Activated CD4-positive, alpha-beta memory T cell treated with anti-CD3 and anti-CD28 coated beads for 36 hours (primary cell): ENCODE data around the gene LRRC26. TPM values are rescaled to one million over a fixed set of nuclear protein-coding genes. Genes with fewer than 3 reads are reported as not detected.
"Not testable (repeated sequence)": the region's sequence is repeated elsewhere in the genome, so short reads cannot be mapped to it uniquely, and the experiment has no call there.

Experiments used
- CTCF ChIA-PET: fragments of 350-600 bp; sonication (Branson Sonifier 250); formaldehyde crosslinking; loops from one replicate; lab custom pipeline; 2021; ENCODE audit warnings: antibody characterized with exemption, inconsistent platforms; lab: Charles Lee
- POLR2A ChIA-PET: fragments of 350-600 bp; sonication (Branson Sonifier 250); formaldehyde crosslinking; loops from one replicate; lab custom pipeline; 2021; ENCODE audit warnings: antibody characterized with exemption; lab: Charles Lee
- DNase-seq: peaks from one replicate; pipeline ENCODE4 v3.0.0-alpha.2; 2020
- H3K27ac Mint-ChIP-seq: one replicate; pipeline ENCODE4 v1.8.0; 2021; ENCODE audit warnings: mixed read lengths
- H3K27me3 Mint-ChIP-seq: one replicate; pipeline ENCODE4 v1.8.0; 2021; ENCODE audit warnings: mixed read lengths
- H3K36me3 Mint-ChIP-seq: one replicate; pipeline ENCODE4 v1.8.0; 2021; ENCODE audit warnings: mixed read lengths
- H3K4me1 Mint-ChIP-seq: one replicate; pipeline ENCODE4 v1.8.0; 2021; ENCODE audit warnings: low read depth, mixed read lengths
- H3K4me3 Mint-ChIP-seq: one replicate; pipeline ENCODE4 v1.8.0; 2021; ENCODE audit warnings: mild to moderate bottlenecking, mixed read lengths
- H3K9me3 Mint-ChIP-seq: one replicate; pipeline ENCODE4 v1.8.0; 2021; ENCODE audit warnings: mixed read lengths
- intact Hi-C: fragments of 100-400 bp; cut with micrococcal nuclease; formaldehyde crosslinking; loops from one replicate; pipeline ENCODE4 v1.15.1; 2023
- microRNA-seq: library from miRNA; unstranded; fragments of <30 nt; microRNA quantifications from one replicate; pipeline ENCODE4 v1.2.0, GENCODE V29; 2022; ENCODE audit warnings: borderline number of aligned reads, borderline microRNAs expressed, borderline replicate concordance
- total RNA-seq, 2 experiments: library from RNA; stranded (reverse); gene quantifications; one replicate each; pipeline ENCODE4 v1.2.3, GENCODE V29; 2021

The LRRC26 gene
- total RNA-seq, 2 experiments from 2014 or later = not detected

- CTCF ChIA-PET = interaction anchor here (0.9 to 2.4 kb wide), 4 partner anchors 27 to 104 kb away, joined by 3 to 5 read pairs (median 4); partner anchors contain the start of gene RNF224
- H3K27ac Mint-ChIP-seq, H3K4me3 Mint-ChIP-seq, H3K9me3 Mint-ChIP-seq, intact Hi-C loops, DNase-seq, H3K36me3 Mint-ChIP-seq, H3K27me3 Mint-ChIP-seq: not testable (repeated sequence)
- POLR2A ChIA-PET = interaction anchor here (1.1 kb wide), 1 partner anchor 8 kb away, joined by 3 read pairs; the partner anchor contains the start of gene DPP7
- H3K4me1 Mint-ChIP-seq = peaks cover 19% of the 10 kb centered on the region
These were observed 46.9 kb downstream of the LRRC26 start for GRCh38 chr9:137122796-137123467.

- H3K27ac Mint-ChIP-seq, DNase-seq, intact Hi-C loops, H3K9me3 Mint-ChIP-seq, POLR2A ChIA-PET, H3K27me3 Mint-ChIP-seq, H3K36me3 Mint-ChIP-seq, H3K4me3 Mint-ChIP-seq: not testable (repeated sequence)
- CTCF ChIA-PET = interaction anchor here (0.9 to 2.4 kb wide), 4 partner anchors 26 to 105 kb away, joined by 3 to 5 read pairs (median 4); partner anchors contain the start of gene RNF224
- H3K4me1 Mint-ChIP-seq = peaks cover 16% of the 10 kb centered on the region
These were observed 47.7 kb downstream of the LRRC26 start for GRCh38 chr9:137121927-137122795.

Small RNAs within 50 kb of the gene (microRNA-seq; reads per million reads assigned to microRNA genes)
- not detected for gene MIR3621

Other genes starting within 250 kb of the LRRC26 start
- gene FBXW5, start 225.3 kb downstream of the LRRC26 start, total RNA-seq = 10 to 100 TPM; 66.8 to 69.4 TPM
- under 1 TPM; 0.90 to 0.94 TPM for gene C8G, start 224.8 kb downstream of the LRRC26 start, total RNA-seq
- gene LCN12, start 217.8 kb downstream of the LRRC26 start, total RNA-seq = 1 to 10 TPM; 1.6 to 2.1 TPM
- gene PTGDS, start 192.5 kb downstream of the LRRC26 start, total RNA-seq = not detected
- gene LCNL1, start 187.1 kb downstream of the LRRC26 start, total RNA-seq = not detected
- gene PAXX, start 177.6 kb downstream of the LRRC26 start, total RNA-seq = 10 to 100 TPM; 71.0 to 71.2 TPM
- under 1 TPM; 0.43 to 0.61 TPM for gene CLIC3, start 173.5 kb downstream of the LRRC26 start, total RNA-seq
- gene ABCA2, start 141.8 kb downstream of the LRRC26 start, total RNA-seq = 10 to 100 TPM; 22.1 to 22.9 TPM
- 1 to 10 TPM in 1 of 2 experiments, under 1 TPM in 1; 0.85 to 1.3 TPM for gene FUT7, start 138.0 kb downstream of the LRRC26 start, total RNA-seq
- gene NPDC1, start 123.9 kb downstream of the LRRC26 start, total RNA-seq = 10 to 100 TPM; 36.0 to 42.6 TPM
- not detected for gene ENTPD2, start 116.0 kb downstream of the LRRC26 start, total RNA-seq
- 1 to 10 TPM; 6.4 to 6.6 TPM for gene SAPCD2, start 99.5 kb downstream of the LRRC26 start, total RNA-seq
- 1 to 10 TPM; 6.7 to 7.7 TPM for gene UAP1L1, start 92.5 kb downstream of the LRRC26 start, total RNA-seq
- 10 to 100 TPM; 32.9 to 33.1 TPM for gene MAN1B1, start 83.1 kb downstream of the LRRC26 start, total RNA-seq
- gene DPP7, start 55.3 kb downstream of the LRRC26 start, total RNA-seq = 100 to 1,000 TPM; 195 to 208 TPM
- gene GRIN1, start 30.9 kb downstream of the LRRC26 start, total RNA-seq = not detected
- gene TMEM210, start 2.0 kb upstream of the LRRC26 start, total RNA-seq = not detected
- 10 to 100 TPM; 36.3 to 36.9 TPM for gene ANAPC2, start 18.5 kb upstream of the LRRC26 start, total RNA-seq
- gene SSNA1, start 18.6 kb upstream of the LRRC26 start, total RNA-seq = 10 to 100 TPM; 58.9 to 62.1 TPM
- gene TPRN, start 30.7 kb upstream of the LRRC26 start, total RNA-seq = 1 to 10 TPM; 6.1 to 6.7 TPM
- 10 to 100 TPM; 30.0 to 31.1 TPM for gene TMEM203, start 35.6 kb upstream of the LRRC26 start, total RNA-seq
- gene NDOR1, start 35.6 kb upstream of the LRRC26 start, total RNA-seq = 10 to 100 TPM; 29.4 to 31.3 TPM
- gene RNF208, start 52.2 kb upstream of the LRRC26 start, total RNA-seq = 1 to 10 TPM; 3.4 to 4.4 TPM
- gene CYSRT1, start 55.1 kb upstream of the LRRC26 start, total RNA-seq = under 1 TPM; 0.21 to 0.70 TPM
- gene RNF224, start 57.5 kb upstream of the LRRC26 start, total RNA-seq = not detected
- gene SLC34A3, start 60.9 kb upstream of the LRRC26 start, total RNA-seq = not detected
- gene TUBB4B, start 71.2 kb upstream of the LRRC26 start, total RNA-seq = 100 to 1,000 TPM; 320 to 325 TPM
- gene STPG3, start 81.2 kb upstream of the LRRC26 start, total RNA-seq = not detected
- 10 to 100 TPM; 57.2 to 57.9 TPM for gene NELFB, start 85.3 kb upstream of the LRRC26 start, total RNA-seq
- 1 to 10 TPM; 6.6 to 6.8 TPM for gene TOR4A, start 107.7 kb upstream of the LRRC26 start, total RNA-seq
- 1 to 10 TPM in 1 of 2 experiments, under 1 TPM in 1; 0.82 to 1.1 TPM for gene NRARP, start 132.2 kb upstream of the LRRC26 start, total RNA-seq